Measurements from ENCODE around the gene KRTAP5-9. TPM values are rescaled to one million over a fixed set of nuclear protein-coding genes. Genes with fewer than 3 reads are reported as not detected.

The KRTAP5-9 gene
- total and polyA plus RNA-seq, 2 of the 8 experiments (the other 6 are each of a cell fraction or from before 2014, with no cell fraction given): 0.11 TPM; not detected in 1

DNA sequence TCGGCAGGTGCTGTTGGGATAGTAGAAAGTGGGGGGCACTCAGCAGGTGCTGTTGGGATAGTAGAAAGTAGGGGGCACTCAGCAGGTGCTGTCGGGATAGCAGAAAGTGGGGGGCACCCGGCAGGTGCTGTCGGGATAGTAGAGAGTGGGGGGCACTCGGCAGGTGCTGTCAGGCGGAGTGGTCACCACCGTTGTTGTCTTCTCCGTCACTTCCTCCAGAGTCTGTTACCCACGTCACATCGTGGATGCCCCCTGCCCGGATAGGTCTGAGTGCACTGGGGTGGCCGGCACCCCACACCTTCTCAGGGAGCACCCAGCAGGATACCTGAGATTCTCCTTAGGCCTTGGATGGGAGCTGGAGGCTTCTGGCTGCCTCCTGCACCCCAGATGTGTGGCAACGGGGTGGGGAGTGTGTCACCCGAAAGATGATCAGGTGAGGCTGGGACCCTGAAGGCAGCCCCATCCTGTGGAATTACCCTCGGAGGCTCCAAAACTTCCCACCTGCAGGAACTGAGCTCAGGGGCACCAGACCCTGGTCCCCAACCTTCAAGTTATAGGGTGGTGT, 45.3 kb upstream of the KRTAP5-9 start (continued):
- TF ChIP-seq E2F6 (IDR thresholded peaks at IDR 0.05): no peak

Data from H1 (cell line).